GM21717 (cell line): ENCODE measurements around the gene SLC24A3.
A peak's percentile ranks its signal among the peaks of the same experiment; 100 is the strongest.
"Not testable (repeated sequence)": the region's sequence is repeated elsewhere in the genome, so short reads cannot be mapped to it uniquely, and the experiment has no call there.

Experiments
- ATAC-seq: cut with Tn5 transposase; IDR thresholded peaks from one replicate; pipeline ENCODE4 v1.9.1; 2021; ENCODE audit warnings: mild to moderate bottlenecking, moderate library complexity; ENCODE audit not compliant: unreplicated experiment

The SLC24A3 gene

DNA sequence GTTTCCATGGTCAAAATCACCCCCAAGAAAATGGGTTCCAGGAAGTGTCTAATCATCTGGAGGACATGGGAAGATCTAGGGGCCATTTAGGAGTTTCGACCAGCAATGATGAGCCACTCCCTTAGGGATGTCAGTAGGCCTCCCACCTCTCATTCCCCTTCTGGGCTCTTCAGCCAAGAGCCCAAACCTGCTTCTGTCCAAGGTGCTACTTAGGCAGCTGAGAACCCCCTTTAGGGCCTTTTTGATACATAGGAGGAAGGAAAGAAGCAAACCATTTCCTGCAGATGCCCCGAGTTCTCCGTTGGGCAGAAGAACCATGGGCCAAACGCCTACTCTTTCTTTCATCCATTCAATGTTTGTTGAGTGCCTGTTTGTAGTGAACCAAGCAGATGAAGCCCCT is 404.2 kb downstream of the SLC24A3 start:
- ATAC-seq, result no peak

DNA sequence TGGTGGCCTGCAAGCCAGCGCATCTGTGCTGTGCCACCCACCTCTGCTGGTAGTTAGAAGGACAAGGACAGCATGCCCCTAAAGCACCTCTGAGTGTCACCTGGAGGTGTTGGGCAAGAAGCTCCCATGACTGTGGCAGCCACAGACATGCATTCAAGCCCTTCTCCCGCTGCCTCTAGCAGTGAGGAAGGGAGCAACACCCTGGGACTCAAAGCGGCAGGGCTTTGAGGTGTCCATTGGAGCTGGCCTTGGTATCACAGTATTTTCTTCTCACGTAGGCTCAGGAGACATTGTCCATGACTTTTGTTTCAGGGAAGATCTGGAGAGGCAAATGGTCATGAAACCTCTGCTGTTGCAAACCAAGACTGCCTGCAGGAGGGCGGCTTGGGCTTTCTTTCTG is 404.8 kb downstream of the SLC24A3 start:
- no peak for ATAC-seq

DNA sequence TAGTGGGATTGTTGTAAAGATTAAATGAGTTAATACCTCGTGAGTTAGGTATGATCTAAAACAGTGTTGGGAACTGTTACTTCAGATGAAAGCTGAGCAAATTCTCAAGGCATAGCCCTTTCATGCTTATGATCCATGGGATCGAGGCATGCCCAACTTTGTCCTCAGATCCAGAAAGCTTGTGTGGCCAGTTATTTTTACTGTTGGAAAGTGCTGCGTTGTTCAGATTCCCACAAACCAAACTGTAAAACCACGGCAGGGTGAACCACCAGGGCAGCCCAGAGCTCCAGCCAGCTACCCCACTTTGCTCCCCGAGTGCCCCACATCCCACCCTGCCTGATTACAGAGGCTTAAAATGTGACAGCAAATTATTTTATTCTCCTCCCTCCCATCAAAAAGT is 406.3 kb downstream of the SLC24A3 start:
- no peak for ATAC-seq

DNA sequence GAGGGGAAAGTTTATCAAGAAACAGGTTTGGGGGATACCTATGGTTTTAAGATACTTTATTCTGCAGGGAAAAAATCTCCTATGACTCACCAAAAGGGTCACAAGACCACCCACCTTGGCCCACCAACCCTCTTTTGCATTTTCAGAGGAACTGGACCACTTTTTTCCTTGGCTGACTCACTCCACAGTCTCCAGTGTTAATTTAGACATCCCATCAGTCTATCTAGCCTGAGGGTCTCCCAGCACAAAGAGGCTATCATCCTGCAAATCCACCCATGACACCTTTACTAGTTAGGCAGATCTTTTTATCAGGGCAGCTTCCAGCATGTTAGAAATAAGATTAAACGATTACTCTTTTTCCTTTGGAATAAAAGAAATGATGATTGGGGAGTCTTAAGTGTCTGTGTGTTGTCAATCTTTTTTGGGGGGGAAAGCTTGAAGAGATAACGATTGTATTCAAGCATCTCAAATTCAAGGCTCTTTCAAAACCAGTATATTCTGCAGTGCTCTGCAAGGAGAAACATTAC is 407.5 kb downstream of the SLC24A3 start:
- no peak for ATAC-seq

DNA sequence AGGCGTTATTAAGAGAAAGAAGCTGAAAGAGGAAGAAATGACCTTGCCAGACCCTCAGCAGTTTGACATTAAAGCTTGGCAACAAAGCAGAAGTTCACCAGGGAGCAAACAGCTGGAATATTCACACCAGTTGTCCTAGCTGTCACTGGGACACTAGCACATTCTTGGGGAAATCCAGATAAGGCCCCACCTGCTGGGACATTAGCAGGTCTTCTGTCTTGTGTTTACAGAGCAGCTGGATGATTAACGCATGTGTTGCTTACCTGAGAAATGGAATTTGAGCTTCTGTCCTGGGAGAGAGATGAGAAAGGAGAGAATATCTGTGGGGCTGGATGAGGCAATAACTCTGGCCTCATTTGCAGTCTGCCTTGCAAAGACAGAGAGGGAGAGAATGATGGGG is 408.0 kb downstream of the SLC24A3 start:
- ATAC-seq, result no peak

DNA sequence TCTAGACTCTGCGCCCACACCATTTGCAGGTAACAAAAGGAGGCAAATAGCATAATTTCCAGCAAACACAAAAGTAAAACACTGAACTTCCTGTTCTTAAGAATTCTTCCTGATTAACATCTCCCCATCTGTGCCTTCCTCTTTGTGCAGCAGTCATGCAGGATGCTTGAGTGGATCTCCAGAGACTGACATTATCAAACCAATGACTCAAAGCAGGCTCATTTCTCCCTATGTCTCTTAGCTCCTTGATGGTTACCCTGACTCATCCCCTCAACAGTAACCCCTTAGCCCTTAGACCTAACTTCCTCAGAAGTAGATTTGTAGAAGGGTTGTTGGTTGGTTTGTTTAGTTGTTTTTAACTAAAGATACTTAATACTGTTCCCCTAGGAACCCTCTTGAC is 408.6 kb downstream of the SLC24A3 start:
- no peak for ATAC-seq

DNA sequence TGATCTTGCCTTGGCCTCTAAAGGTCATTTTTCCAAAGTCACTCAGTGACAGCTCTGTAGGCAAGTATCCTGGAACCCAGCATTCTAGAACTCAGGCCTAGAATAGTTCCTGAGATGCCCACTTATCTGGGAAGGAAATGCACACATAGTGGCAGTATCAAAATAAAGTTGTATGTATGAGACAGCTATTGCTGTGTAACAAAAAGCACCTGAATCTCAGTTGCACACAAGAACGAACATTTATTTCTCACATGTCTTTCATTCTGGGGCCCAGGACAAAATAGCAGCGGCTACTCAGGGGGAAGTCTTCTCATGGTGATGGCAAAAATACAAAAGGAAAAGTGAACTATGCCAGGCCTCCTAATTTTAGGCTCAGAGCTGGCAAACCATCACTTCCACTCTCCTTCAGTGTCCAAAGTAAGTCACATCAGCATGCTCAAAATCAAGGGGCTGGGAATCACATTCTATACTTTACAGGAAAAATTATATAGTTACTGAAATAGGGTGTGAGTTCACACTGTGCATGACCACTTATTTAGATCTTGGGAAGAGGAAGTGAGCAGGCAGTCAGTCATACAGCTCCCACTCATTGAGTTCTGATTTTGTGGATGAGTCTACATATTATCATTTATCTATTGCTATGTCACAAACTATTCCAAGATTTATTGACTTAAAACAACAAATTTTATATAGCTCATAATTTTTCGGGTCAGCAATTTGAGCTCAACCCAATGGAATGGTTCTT is 412.0 kb downstream of the SLC24A3 start:
- no peak for ATAC-seq

DNA sequence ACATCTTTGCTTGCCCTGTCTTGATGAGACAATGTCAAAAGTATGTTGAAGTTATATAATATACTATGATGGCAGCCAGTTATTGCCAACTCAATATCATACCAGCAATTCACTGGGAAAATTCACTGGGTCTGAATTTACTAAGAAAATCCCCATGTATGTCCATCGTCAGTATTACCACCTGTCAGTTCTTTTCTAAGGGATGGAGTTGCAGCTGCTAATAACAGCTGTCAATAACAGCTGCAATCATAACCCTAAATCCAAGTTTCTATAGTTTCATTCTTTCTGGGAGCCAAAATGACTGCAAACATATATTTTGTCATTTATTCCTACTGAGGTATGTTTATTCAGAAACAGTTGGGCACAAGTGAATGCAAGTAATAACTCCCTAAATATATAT is 413.0 kb downstream of the SLC24A3 start:
- no peak for ATAC-seq

DNA sequence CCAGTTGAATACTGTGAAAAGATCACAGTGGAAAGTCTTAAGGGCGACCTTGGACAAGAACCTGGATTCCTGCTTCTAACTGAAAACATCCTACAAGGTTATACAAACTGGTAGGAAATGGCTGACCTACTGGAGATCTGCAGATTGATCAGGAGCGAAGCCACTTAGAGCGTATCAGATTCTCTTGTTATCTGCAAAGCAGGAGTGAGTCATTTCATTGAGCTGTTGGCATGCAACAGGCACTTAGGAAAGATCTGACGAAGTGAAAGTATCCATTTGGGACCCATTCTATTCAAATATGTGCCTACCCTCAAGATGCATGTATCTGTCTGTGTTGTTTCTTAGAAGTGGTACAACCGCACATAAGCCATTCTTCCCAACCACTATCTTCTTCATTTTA is 414.5 kb downstream of the SLC24A3 start:
- no peak for ATAC-seq

DNA sequence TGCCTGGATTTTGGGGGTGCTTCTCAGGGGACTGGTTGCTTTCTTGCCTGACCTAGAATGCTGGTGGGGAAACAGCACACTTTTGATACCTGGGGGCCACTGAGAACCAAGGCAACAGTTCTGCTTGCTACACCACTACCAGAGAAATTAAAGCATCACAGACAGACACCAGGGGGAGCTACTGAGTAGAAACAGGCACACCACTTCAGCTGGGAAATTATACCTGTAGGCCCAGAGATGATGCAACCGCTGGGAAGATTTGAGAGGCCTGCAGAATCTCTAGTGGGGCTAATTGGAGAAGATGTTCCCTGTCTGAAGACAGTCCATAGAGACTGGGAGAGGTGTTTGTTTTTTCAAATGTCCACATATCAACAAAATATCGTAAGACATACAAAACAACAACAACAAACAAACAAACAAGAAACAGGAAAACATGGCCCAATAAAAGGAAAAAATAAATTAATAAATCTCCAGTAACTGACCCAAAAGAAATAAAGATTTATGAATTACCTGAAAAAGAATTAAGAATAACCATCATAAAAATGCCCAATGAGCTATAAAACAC is 416.2 kb downstream of the SLC24A3 start:
- no peak for ATAC-seq

DNA sequence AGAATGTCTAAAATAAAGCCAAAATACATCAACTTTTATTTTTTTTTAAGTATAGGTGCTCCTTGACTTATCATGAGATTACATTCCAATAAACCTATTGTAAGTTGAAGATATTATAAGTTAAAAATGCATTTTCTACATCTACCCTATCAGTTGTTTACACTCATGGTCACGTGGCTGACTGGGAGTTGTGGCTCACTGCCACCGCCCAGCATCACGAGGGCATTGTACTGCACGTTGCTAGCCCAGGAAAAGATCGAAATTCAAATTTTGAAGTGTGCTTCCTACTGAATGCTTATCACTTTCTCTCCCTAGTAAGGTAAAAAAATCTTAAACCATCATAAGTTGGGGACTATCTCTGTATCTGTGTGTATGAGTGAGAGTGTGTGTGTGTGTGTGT is 419.0 kb downstream of the SLC24A3 start:
- ATAC-seq, result no peak

DNA sequence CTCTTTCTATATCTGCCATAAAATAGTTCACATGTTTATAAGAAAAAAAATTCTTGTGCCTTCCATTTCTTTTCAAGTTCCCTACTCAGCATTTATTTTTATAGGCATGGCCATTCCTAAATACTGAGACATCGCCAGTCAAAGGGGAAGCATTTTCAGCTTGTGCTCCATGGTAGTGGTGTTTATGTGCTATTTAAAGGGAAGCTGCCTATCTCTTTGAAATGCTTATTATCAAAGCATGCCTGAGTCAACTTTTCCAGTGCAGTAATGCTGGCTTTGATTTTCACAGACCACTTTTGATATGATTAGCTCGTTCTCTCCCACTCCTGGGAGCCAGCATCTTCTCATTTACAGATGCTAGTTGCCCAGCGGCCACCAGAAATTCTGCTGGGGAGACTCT is 421.5 kb downstream of the SLC24A3 start:
- ATAC-seq, result no peak

DNA sequence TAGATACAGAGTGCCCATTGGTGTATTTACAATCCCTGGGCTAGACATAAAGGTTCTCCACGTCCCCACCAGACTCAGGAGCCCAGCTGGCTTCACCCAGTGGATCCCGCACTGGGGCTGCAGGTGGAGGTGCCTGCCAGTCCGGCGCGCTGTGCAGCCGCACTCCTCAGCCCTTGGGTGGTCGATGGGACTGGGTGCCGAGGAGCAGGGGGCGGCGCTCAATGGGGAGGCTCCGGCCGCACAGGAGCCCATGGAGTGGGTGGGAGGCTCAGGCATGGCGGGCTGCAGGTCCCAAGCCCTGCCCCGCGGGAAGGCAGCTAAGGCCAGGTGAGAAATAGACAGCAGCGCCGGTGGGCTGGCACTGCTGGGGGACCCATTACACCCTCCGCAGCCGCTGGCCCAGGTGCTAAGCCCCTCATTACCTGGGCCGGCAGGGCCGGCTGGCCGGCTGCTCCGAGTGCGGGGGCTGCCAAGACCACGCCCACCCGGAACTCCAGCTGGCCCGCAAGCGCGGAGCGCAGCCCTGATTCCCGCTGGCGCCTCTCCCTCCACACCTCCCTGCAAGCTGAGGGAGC is 427.1 kb downstream of the SLC24A3 start:
- ATAC-seq, result not testable (repeated sequence)

DNA sequence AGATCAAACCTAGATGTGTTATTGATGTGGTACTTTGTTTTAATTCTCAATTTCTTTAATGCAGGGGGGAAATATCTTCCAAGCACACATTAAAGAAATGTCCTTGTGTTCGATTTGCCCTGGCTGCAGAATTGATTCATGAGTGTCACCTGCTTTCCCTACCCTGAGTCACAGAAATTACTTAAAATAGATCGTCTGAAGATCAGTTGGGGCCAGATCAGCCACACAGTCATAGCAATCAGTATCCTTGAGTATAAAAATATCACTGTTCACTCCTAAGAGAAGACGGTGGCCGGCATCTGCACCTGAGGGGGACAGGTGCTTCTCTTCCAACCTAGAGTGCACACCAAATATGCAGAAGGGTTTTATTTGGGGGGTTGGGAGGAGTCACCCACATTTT is 430.4 kb downstream of the SLC24A3 start:
- no peak for ATAC-seq

DNA sequence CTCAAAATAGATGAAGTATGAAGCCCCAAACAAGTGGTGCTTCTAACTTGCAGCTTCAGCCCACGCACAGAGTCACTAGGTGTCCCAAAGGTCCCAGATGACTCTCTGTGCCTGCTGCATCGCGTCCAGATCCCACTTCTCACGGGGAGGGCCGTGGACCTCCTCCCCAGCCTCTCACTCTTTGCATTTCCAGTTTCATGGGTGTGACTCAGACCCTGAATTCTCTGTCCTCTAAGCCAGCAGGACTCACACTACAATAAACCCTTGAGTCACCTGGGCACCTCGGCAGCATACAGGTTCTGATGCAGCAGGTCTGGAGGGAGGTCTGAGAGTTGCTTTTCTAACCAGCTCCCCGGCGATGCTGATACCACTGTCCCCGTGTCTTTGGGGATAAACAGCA is 431.6 kb downstream of the SLC24A3 start:
- no peak for ATAC-seq

DNA sequence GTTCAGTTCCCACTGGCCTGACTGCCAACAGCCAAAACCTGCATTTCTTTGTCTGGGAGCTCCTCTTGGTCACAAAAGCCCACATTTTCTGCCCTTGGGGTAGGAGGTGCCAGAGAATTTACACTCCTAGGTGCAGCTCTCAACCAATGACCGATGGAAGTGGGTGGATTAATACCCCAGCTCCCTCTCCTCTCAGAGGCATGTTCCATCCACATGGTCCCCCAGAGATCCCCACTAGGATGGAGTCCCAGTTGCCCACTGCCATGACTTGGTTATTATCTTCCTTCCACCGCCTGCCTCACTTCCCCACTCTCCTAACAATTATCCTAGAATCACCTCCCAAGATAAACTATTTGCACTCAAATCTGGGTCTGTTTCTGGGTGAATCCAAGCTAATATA is 434.5 kb downstream of the SLC24A3 start:
- ATAC-seq, result no peak

DNA sequence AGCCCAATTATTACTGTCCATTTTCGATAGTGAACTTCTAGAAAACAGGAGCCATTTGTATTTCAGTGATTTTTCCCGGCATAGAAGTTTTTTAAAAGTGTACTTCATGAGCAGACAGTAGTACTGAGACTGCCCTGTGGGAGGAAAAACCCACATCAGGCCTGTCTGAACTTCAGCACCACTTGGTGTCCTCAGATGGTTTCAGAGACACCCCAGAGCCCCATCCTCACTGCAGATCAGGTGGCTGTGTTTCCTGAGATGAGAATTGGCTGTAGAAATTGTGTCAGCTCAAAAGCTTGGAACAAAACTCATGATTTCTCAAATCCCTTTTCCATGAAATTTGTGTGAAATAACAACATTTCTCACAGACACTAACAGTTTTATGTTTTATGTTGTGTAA is 435.6 kb downstream of the SLC24A3 start:
- ATAC-seq, result no peak

DNA sequence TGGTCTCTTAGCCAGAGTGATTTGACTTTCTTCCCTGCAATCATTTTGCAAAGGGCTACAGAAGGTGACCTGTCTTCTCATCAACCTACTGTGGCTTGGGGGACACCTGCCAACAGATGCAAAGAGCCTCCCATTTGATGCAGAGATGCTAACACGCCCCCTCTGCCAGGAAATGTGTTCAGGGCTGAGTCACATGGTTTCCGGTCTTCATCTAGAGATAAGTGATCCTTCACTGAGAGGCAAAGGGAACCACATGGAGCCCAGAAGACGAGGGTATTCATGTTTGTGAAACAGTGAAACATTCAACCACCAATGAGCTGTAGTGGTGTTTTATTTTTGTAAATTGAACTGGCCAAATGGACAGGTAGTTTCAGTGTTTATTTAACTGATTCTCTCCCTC is 436.6 kb downstream of the SLC24A3 start:
- ATAC-seq, result no peak

DNA sequence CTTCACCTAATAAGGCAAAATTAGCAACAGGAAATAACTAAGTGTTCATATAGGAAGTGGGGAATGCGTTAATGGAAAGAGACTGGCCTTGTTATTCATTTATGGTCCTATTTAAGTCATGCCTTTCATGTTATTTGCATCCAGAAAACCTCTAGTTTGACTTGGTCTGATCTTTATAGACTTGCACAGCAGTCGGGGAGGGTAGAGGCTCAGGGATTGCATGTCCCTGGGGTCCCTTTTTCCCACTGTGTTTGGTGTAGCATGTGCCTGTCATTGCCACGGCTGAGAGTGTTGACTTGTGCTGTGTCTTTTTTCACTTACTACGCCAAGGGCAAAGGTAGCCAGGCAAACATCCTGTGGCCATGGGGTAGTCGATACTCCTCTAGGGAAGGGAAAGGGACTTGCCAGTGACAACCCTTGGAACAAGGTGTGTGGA is 440.2 kb downstream of the SLC24A3 start:
- ATAC-seq, result no peak

DNA sequence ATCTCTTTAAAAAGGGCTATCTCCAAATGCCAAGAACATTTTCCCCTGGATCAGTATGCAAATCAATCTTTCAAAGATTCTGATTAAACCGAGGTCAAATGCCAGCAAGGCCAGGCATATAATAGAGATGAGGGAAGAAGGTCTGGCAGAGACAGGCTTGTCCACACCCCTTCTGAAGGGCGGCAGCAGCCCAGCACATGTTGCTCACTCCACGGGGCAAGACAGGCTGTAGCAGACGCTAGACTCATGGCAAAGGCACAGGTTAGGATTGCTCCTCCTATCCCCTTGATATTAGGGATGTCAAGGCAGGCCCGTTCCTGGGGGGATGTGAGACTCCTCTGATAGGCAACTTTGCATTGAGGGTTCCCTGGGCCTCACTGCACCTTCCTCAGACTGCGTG is 440.9 kb downstream of the SLC24A3 start:
- ATAC-seq, result no peak

DNA sequence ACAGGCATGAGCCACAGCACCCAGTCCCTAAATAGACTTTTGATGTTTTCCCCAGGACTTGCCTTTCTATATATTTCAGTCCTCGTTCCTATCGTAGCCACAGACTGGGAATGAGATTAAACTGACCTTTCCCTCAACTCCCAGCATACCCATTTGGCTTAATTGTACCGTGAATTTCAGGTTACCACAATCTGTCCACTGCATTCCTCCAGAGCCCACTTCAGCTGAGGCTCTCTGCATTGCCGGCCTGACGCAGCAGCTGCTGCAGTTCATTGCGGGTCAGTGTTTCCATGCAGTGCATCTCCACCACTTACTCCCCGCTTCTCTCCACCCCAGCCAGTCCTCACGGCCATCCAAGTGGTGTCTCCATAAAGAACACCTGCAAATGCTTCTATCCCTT is 442.5 kb downstream of the SLC24A3 start:
- ATAC-seq, result no peak

DNA sequence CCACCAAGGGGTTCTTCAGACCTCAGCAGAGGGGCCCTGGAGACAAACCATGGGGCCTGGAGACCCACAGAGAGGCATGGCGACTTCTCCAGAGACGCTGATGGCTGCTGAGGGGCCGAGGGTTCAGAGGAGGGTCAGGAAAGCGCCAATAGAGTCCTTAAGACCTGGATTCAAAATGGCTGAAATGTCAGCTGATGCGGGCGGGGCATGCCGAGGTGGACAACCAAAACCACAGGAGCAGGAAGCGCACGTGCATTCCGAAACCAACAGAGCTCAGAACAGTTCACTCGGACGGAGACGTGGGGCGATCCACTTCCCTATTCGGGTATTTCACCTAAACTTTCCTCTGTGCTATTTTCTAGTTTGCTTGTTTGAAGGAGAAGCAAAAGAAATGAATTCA is 445.7 kb downstream of the SLC24A3 start:
- peak; percentile 74 for ATAC-seq
